Neuron (in vitro differentiated cells): ENCODE data around the gene BLNK.

ENCODE experiments used
- H2AFZ ChIP-seq: one replicate; pipeline ENCODE4 v1.6.1; 2013; ENCODE audit warnings: low read depth, mild to moderate bottlenecking, inconsistent platforms, low read length, moderate library complexity
- H3K27me3 ChIP-seq: one replicate; pipeline ENCODE4 v1.6.1; 2013; ENCODE audit warnings: low read length; ENCODE audit not compliant: insufficient read depth
- H3K36me3 ChIP-seq: one replicate; pipeline ENCODE4 v1.6.1; 2013; ENCODE audit warnings: low read length; ENCODE audit not compliant: insufficient read depth
- H3K4me1 ChIP-seq: one replicate; pipeline ENCODE4 v1.6.1; 2013; ENCODE audit warnings: low read length; ENCODE audit not compliant: insufficient read depth
- H3K4me3 ChIP-seq: 2 replicates; pipeline ENCODE4 v1.5.1; 2013; ENCODE audit warnings: mild to moderate bottlenecking, low read length, moderate library complexity
- H3K9me3 ChIP-seq: one replicate; pipeline ENCODE4 v1.6.1; 2013; ENCODE audit warnings: low read length

Gene BLNK

GRCh38 chr10:96243296-96243695 lies 28.1 kb downstream of the BLNK start:
- H3K27me3 ChIP-seq: peaks cover 6% of the 10 kb centered on the region
- H3K4me3 ChIP-seq: no peak overlapping the region
- H2AFZ ChIP-seq: no peak overlapping the region
- H3K9me3 ChIP-seq: no peaks in the 10 kb centered on the region
- H3K36me3 ChIP-seq: no peaks in the 10 kb centered on the region
- no peaks in the 10 kb centered on the region for H3K4me1 ChIP-seq

GRCh38 chr10:96242822-96243221 lies 28.5 kb downstream of the BLNK start:
- no peaks in the 10 kb centered on the region for H3K36me3 ChIP-seq
- H3K27me3 ChIP-seq: peaks cover 6% of the 10 kb centered on the region
- H3K4me1 ChIP-seq: no peaks in the 10 kb centered on the region
- H3K9me3 ChIP-seq: no peaks in the 10 kb centered on the region
- H2AFZ ChIP-seq: no peak overlapping the region
- H3K4me3 ChIP-seq: no peak overlapping the region

GRCh38 chr10:96238646-96239623 lies 32.4 kb downstream of the BLNK start:
- H3K4me3 ChIP-seq: no peak overlapping the region
- peaks cover 5% of the 10 kb centered on the region for H3K27me3 ChIP-seq
- no peaks in the 10 kb centered on the region for H3K4me1 ChIP-seq
- no peaks in the 10 kb centered on the region for H3K36me3 ChIP-seq
- H3K9me3 ChIP-seq: no peaks in the 10 kb centered on the region
- H2AFZ ChIP-seq: no peak overlapping the region

GRCh38 chr10:96236876-96237275 lies 34.5 kb downstream of the BLNK start:
- H3K27me3 ChIP-seq: peaks cover 8% of the 10 kb centered on the region
- H3K4me1 ChIP-seq: no peaks in the 10 kb centered on the region
- H2AFZ ChIP-seq: no peak overlapping the region
- H3K9me3 ChIP-seq: no peaks in the 10 kb centered on the region
- H3K36me3 ChIP-seq: no peaks in the 10 kb centered on the region
- H3K4me3 ChIP-seq: no peak overlapping the region

GRCh38 chr10:96236090-96236478 lies 35.3 kb downstream of the BLNK start:
- H3K4me1 ChIP-seq: no peaks in the 10 kb centered on the region
- no peak overlapping the region for H3K4me3 ChIP-seq
- no peaks in the 10 kb centered on the region for H3K36me3 ChIP-seq
- H3K27me3 ChIP-seq: peaks cover 8% of the 10 kb centered on the region
- H3K9me3 ChIP-seq: no peaks in the 10 kb centered on the region
- H2AFZ ChIP-seq: no peak overlapping the region

- Histone ChIP-seq H3K4me3 (no peak overlapping the region), H3K36me3 (no peaks in the 10 kb centered on the region), H3K4me1 (no peaks in the 10 kb centered on the region), H3K9me3 (no peaks in the 10 kb centered on the region), H2AFZ (no peak overlapping the region), H3K27me3 (peaks cover 8% of the 10 kb centered on the region)
Measured at GRCh38 chr10:96235326-96236089, 35.9 kb downstream of the BLNK start.

- Histone ChIP-seq H3K9me3 (no peaks in the 10 kb centered on the region), H3K4me3 (no peak overlapping the region), H2AFZ (no peak overlapping the region), H3K36me3 (no peaks in the 10 kb centered on the region), H3K27me3 (peaks cover 6% of the 10 kb centered on the region), H3K4me1 (no peaks in the 10 kb centered on the region)
Measured at GRCh38 chr10:96233959-96234358, 37.4 kb downstream of the BLNK start.

- Histone ChIP-seq H3K36me3 (no peaks in the 10 kb centered on the region), H3K27me3 (peaks cover 11% of the 10 kb centered on the region), H3K4me3 (no peak overlapping the region), H2AFZ (no peak overlapping the region), H3K9me3 (no peaks in the 10 kb centered on the region), H3K4me1 (no peaks in the 10 kb centered on the region)
Measured at GRCh38 chr10:96230527-96230926, 40.8 kb downstream of the BLNK start.

GRCh38 chr10:96229568-96230030 lies 41.8 kb downstream of the BLNK start:
- Histone ChIP-seq H2AFZ (no peak overlapping the region), H3K4me3 (no peak overlapping the region), H3K27me3 (peaks cover 11% of the 10 kb centered on the region), H3K4me1 (no peaks in the 10 kb centered on the region), H3K36me3 (no peaks in the 10 kb centered on the region), H3K9me3 (no peaks in the 10 kb centered on the region)

GRCh38 chr10:96228408-96228994 lies 42.9 kb downstream of the BLNK start:
- Histone ChIP-seq H3K4me3 (no peak overlapping the region), H3K4me1 (no peaks in the 10 kb centered on the region), H3K36me3 (no peaks in the 10 kb centered on the region), H3K27me3 (peaks cover 11% of the 10 kb centered on the region), H2AFZ (no peak overlapping the region), H3K9me3 (no peaks in the 10 kb centered on the region)

GRCh38 chr10:96227206-96227605 lies 44.2 kb downstream of the BLNK start:
- Histone ChIP-seq H3K4me3 (no peak overlapping the region), H2AFZ (no peak overlapping the region), H3K36me3 (no peaks in the 10 kb centered on the region), H3K4me1 (no peaks in the 10 kb centered on the region), H3K9me3 (no peaks in the 10 kb centered on the region), H3K27me3 (peaks cover 9% of the 10 kb centered on the region)

GRCh38 chr10:96225119-96225518 lies 46.2 kb downstream of the BLNK start:
- Histone ChIP-seq H3K4me3 (no peak overlapping the region), H2AFZ (no peak overlapping the region), H3K9me3 (no peaks in the 10 kb centered on the region), H3K4me1 (no peaks in the 10 kb centered on the region), H3K36me3 (no peaks in the 10 kb centered on the region), H3K27me3 (peaks cover 9% of the 10 kb centered on the region)

- Histone ChIP-seq H2AFZ (no peak overlapping the region), H3K36me3 (no peaks in the 10 kb centered on the region), H3K9me3 (no peaks in the 10 kb centered on the region), H3K4me3 (no peak overlapping the region), H3K4me1 (no peaks in the 10 kb centered on the region), H3K27me3 (peaks cover 11% of the 10 kb centered on the region)
Measured at GRCh38 chr10:96222908-96223307, 48.5 kb downstream of the BLNK start.
